ENCODE results near the gene MALT1.

GRCh38 chr18:58803978-58804377 lies 132.7 kb downstream of the MALT1 start:
- no peak for TF ChIP-seq CTCF (IDR thresholded peaks at IDR 0.05; ENCODE audit: poor library complexity, severe bottlenecking)
- no peak for TF ChIP-seq SMC3 (conservative IDR thresholded peaks at IDR 0.05; ENCODE audit: poor library complexity)
- no peak for TF ChIP-seq RAD21 (conservative IDR thresholded peaks at IDR 0.05)
- TF ChIP-seq EZH2 (IDR thresholded peaks at IDR 0.05; ENCODE audit: borderline replicate concordance, insufficient read depth, low read length, poor library complexity, severe bottlenecking), result no peak
- no peak for TF ChIP-seq POLR2AphosphoS5 (IDR thresholded peaks at IDR 0.05)
